GM19035 (cell line): Measurements from ENCODE around the gene ZDHHC1.
"Not testable (repeated sequence)": the region's sequence is repeated elsewhere in the genome, so short reads cannot be mapped to it uniquely, and the experiment has no call there.

Experiments used
- ATAC-seq: cut with Tn5 transposase; IDR thresholded peaks from one replicate; pipeline ENCODE4 v1.9.1; 2021; ENCODE audit not compliant: unreplicated experiment

The ZDHHC1 gene

GRCh38 chr16:67378642-67379041, 37.6 kb downstream of the ZDHHC1 start:
- no peak for ATAC-seq

GRCh38 chr16:67376012-67376411, 40.3 kb downstream of the ZDHHC1 start:
- ATAC-seq: not testable (repeated sequence)

- no peak for ATAC-seq
Measured at GRCh38 chr16:67372664-67373063, 43.6 kb downstream of the ZDHHC1 start.

- no peak for ATAC-seq
Measured at GRCh38 chr16:67370661-67371060, 45.6 kb downstream of the ZDHHC1 start.

GRCh38 chr16:67364600-67365235, 51.6 kb downstream of the ZDHHC1 start:
- ATAC-seq: no peak

GRCh38 chr16:67361038-67361437, 55.2 kb downstream of the ZDHHC1 start:
- ATAC-seq: no peak

GRCh38 chr16:67359540-67360269, 56.6 kb downstream of the ZDHHC1 start:
- not testable (repeated sequence) for ATAC-seq

- no peak for ATAC-seq
Measured at GRCh38 chr16:67357561-67357960, 58.7 kb downstream of the ZDHHC1 start.

GRCh38 chr16:67356396-67356795, 59.9 kb downstream of the ZDHHC1 start:
- ATAC-seq: no peak

- ATAC-seq: not testable (repeated sequence)
Measured at GRCh38 chr16:67352463-67352862, 63.8 kb downstream of the ZDHHC1 start.

- ATAC-seq: no peak
Measured at GRCh38 chr16:67350324-67350723, 66.0 kb downstream of the ZDHHC1 start.

GRCh38 chr16:67349172-67349571, 67.1 kb downstream of the ZDHHC1 start:
- no peak for ATAC-seq

- no peak for ATAC-seq
Measured at GRCh38 chr16:67346341-67346740, 69.9 kb downstream of the ZDHHC1 start.

- no peak for ATAC-seq
Measured at GRCh38 chr16:67345401-67345800, 70.9 kb downstream of the ZDHHC1 start.
